ENCODE results near the gene GSX2.
"Not testable (repeated sequence)": the region's sequence is repeated elsewhere in the genome, so short reads cannot be mapped to it uniquely, and the experiment has no call there.

- not testable (repeated sequence) for TF ChIP-seq POLR2A (IDR thresholded peaks at IDR 0.05)
- TF ChIP-seq, protein P1, sequence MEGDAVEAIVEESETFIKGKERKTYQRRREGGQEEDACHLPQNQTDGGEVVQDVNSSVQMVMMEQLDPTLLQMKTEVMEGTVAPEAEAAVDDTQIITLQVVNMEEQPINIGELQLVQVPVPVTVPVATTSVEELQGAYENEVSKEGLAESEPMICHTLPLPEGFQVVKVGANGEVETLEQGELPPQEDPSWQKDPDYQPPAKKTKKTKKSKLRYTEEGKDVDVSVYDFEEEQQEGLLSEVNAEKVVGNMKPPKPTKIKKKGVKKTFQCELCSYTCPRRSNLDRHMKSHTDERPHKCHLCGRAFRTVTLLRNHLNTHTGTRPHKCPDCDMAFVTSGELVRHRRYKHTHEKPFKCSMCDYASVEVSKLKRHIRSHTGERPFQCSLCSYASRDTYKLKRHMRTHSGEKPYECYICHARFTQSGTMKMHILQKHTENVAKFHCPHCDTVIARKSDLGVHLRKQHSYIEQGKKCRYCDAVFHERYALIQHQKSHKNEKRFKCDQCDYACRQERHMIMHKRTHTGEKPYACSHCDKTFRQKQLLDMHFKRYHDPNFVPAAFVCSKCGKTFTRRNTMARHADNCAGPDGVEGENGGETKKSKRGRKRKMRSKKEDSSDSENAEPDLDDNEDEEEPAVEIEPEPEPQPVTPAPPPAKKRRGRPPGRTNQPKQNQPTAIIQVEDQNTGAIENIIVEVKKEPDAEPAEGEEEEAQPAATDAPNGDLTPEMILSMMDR (IDR thresholded peaks at IDR 0.05): not testable (repeated sequence)
Measured at GRCh38 chr4:54053322-54053721, 46.6 kb upstream of the GSX2 start.
